Ovary (tissue), 3 donors: ENCODE results near the gene SPATA31C1.
"Not testable (repeated sequence)": the region's sequence is repeated elsewhere in the genome, so short reads cannot be mapped to it uniquely, and the experiment has no call there.

ENCODE experiments used
- CTCF ChIP-seq, 3 donors: fragments of 450-650 bp in 2 of 3; fragments of 200-600 bp in 1 of 3; IDR thresholded peaks; one replicate each; pipeline versions ENCODE4 v1.5.1 to v1.8.0; 2016 to 2022; ENCODE audit warnings: antibody characterized with exemption in 3 of 3, mild to moderate bottlenecking in 1 of 3
- EP300 ChIP-seq: sonication (generic); formaldehyde crosslinking; IDR thresholded peaks from one replicate; pipeline ENCODE4 v1.6.1; 2017; ENCODE audit warnings: antibody characterized with exemption
- donor health status: DM: no; HTN: no; CAD: no.

- TF ChIP-seq CTCF (IDR thresholded peaks at IDR 0.05); EP300: not testable (repeated sequence)
Observed at GRCh38 chr9:87919013-87919412, 1.3 kb downstream of the SPATA31C1 start.
